Subcutaneous abdominal adipose tissue (tissue), 5 donors: ENCODE results near the gene KCNK7.

Experiments
- H3K27ac ChIP-seq: one replicate; pipeline ENCODE4 v1.7.0; 2013; ENCODE audit warnings: low read depth, mild to moderate bottlenecking, inconsistent platforms, low read length, moderate library complexity
- H3K27me3 ChIP-seq, 5 donors: one replicate each; pipeline ENCODE4 v1.7.0; 2013; ENCODE audit warnings: low read length in 5 of 5, inconsistent platforms in 1 of 5; ENCODE audit not compliant: control insufficient read depth in 5 of 5, insufficient read depth in 4 of 5
- H3K36me3 ChIP-seq, 5 donors: one replicate each; pipeline ENCODE4 v1.7.0; 2013; ENCODE audit warnings: low read length in 5 of 5; ENCODE audit not compliant: control insufficient read depth in 5 of 5, insufficient read depth in 5 of 5
- H3K4me1 ChIP-seq, 5 donors: one replicate each; pipeline ENCODE4 v1.7.0; 2013; ENCODE audit warnings: low read length in 5 of 5, mild to moderate bottlenecking in 3 of 5, moderate library complexity in 1 of 5; ENCODE audit not compliant: control insufficient read depth in 5 of 5, insufficient read depth in 5 of 5
- H3K4me3 ChIP-seq, 5 donors: one replicate each; pipeline ENCODE4 v1.7.0; 2013; ENCODE audit warnings: low read length in 5 of 5, low read depth in 1 of 5
- H3K9ac ChIP-seq, 5 donors: one replicate each; pipeline ENCODE4 v1.7.0; 2013; ENCODE audit warnings: low read length in 5 of 5, mild to moderate bottlenecking in 4 of 5, moderate library complexity in 3 of 5
- H3K9me3 ChIP-seq, 5 donors: one replicate each; pipeline ENCODE4 v1.7.0; 2013; ENCODE audit warnings: low read length in 5 of 5; ENCODE audit not compliant: control insufficient read depth in 5 of 5
- donor health status: healthy.
- donor health status: healthy.
- donor health status: healthy.
- donor health status: healthy.
- donor health status: healthy.

KCNK7 gene

GRCh38 chr11:65618763-65619162 lies 23.2 kb upstream of the KCNK7 start:
- Histone ChIP-seq H3K4me3 (no peak overlapping the region), H3K27me3 (no peaks in the 10 kb centered on the region), H3K9me3 (no peaks in the 10 kb centered on the region), H3K27ac (no peak overlapping the region), H3K4me1 (peaks cover 6 to 25% (median 15%) of the 10 kb centered on the region in 5 donors), H3K36me3 (peaks cover 0 to 65% (median 61%) of the 10 kb centered on the region in 5 donors), H3K9ac (no peak overlapping the region)

- no peaks in the 10 kb centered on the region for H3K9me3 ChIP-seq
- H3K36me3 ChIP-seq: peaks cover 0 to 59% (median 55%) of the 10 kb centered on the region in 5 donors
- H3K4me1 ChIP-seq: peaks cover 6 to 31% (median 20%) of the 10 kb centered on the region in 5 donors
- H3K4me3 ChIP-seq: no peak overlapping the region
- no peak overlapping the region for H3K27ac ChIP-seq
- H3K9ac ChIP-seq: no peak overlapping the region
- no peaks in the 10 kb centered on the region for H3K27me3 ChIP-seq
These were observed 22.6 kb upstream of the KCNK7 start for GRCh38 chr11:65617990-65618751.

GRCh38 chr11:65617136-65617850 lies 21.7 kb upstream of the KCNK7 start:
- Histone ChIP-seq H3K36me3 (peaks cover 0 to 60% (median 58%) of the 10 kb centered on the region in 5 donors), H3K27me3 (no peaks in the 10 kb centered on the region), H3K4me3 (peak overlapping the region in 3 of 5 donors; percentile 62 to 89 (median 84)), H3K9me3 (no peaks in the 10 kb centered on the region), H3K4me1 (peaks cover 7 to 39% (median 28%) of the 10 kb centered on the region in 5 donors), H3K9ac (peak overlapping the region in 3 of 5 donors; percentile 84 to 90 (median 86)), H3K27ac (no peak overlapping the region)

GRCh38 chr11:65616575-65617001 lies 21.0 kb upstream of the KCNK7 start:
- H3K36me3 ChIP-seq: peaks cover 0 to 59% (median 55%) of the 10 kb centered on the region in 5 donors
- H3K27ac ChIP-seq: peak overlapping the region; percentile 54
- no peaks in the 10 kb centered on the region for H3K27me3 ChIP-seq
- H3K9ac ChIP-seq: peak overlapping the region; percentile 59 to 90 (median 86)
- H3K9me3 ChIP-seq: no peaks in the 10 kb centered on the region
- H3K4me3 ChIP-seq: peak overlapping the region; percentile 62 to 89 (median 79)
- H3K4me1 ChIP-seq: peaks cover 10 to 46% (median 35%) of the 10 kb centered on the region in 5 donors

GRCh38 chr11:65615950-65616574 lies 20.5 kb upstream of the KCNK7 start:
- no peaks in the 10 kb centered on the region for H3K9me3 ChIP-seq
- H3K4me3 ChIP-seq: peak overlapping the region; percentile 62 to 89 (median 79)
- H3K36me3 ChIP-seq: peaks cover 0 to 55% (median 52%) of the 10 kb centered on the region in 5 donors
- H3K27me3 ChIP-seq: no peaks in the 10 kb centered on the region
- H3K4me1 ChIP-seq: peaks cover 10 to 52% (median 41%) of the 10 kb centered on the region in 5 donors
- peak overlapping the region; percentile 81 to 90 (median 86) for H3K9ac ChIP-seq
- peak overlapping the region; percentile 54 for H3K27ac ChIP-seq

DNA sequence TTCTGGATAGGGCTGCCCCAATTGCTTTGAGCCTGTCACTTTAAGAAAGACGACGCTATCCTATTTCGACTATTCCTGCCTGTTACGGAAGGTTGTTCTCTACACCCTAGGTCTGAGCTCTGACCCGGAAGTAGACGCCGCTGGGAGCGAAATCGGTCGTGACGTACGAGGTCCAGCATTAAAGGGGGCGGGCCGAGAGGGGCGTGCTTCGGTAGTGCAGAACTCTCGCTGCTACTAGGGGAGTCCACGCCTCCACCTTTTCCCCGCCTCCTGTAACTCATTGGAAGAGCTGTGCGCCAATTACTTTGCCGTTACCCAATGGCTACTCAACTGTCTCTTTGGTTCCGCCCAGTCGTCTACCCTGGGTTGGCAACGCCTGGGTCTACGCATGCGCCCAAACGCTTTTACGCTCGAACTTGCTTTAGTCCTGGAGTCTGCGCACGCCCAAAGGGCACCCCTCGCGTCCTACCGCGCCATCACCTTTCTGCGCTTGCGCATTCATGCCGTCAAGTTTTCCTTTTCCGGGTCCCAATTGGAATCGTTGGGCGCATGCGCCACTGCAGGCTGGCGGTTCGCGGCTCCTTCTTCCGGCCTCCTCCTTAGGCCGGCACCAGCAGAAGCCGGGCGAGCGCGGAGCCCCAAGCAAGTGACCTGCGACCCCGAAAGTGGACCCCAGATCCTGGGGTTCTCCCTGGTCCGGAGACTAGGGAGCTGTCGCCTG lies 19.8 kb upstream of the KCNK7 start, which contains the start of gene PCNX3:
Gene PCNX3 (plus strand): TSS at position 548 of the 721 bp plus-strand sequence. CDS start 536 bp downstream, outside the sequence.
- H3K9me3 ChIP-seq: no peaks in the 10 kb centered on the region
- peaks cover 10 to 58% (median 47%) of the 10 kb centered on the region in 5 donors for H3K4me1 ChIP-seq
- peaks cover 0 to 53% (median 45%) of the 10 kb centered on the region in 5 donors for H3K36me3 ChIP-seq
- peak within 1 kb of the TSS; percentile 82 to 90 (median 88) for H3K9ac ChIP-seq
- H3K27me3 ChIP-seq: no peaks in the 10 kb centered on the region
- peak within 1 kb of the TSS; percentile 91 for H3K27ac ChIP-seq
- peak within 1 kb of the TSS; percentile 79 to 98 (median 89) for H3K4me3 ChIP-seq

DNA sequence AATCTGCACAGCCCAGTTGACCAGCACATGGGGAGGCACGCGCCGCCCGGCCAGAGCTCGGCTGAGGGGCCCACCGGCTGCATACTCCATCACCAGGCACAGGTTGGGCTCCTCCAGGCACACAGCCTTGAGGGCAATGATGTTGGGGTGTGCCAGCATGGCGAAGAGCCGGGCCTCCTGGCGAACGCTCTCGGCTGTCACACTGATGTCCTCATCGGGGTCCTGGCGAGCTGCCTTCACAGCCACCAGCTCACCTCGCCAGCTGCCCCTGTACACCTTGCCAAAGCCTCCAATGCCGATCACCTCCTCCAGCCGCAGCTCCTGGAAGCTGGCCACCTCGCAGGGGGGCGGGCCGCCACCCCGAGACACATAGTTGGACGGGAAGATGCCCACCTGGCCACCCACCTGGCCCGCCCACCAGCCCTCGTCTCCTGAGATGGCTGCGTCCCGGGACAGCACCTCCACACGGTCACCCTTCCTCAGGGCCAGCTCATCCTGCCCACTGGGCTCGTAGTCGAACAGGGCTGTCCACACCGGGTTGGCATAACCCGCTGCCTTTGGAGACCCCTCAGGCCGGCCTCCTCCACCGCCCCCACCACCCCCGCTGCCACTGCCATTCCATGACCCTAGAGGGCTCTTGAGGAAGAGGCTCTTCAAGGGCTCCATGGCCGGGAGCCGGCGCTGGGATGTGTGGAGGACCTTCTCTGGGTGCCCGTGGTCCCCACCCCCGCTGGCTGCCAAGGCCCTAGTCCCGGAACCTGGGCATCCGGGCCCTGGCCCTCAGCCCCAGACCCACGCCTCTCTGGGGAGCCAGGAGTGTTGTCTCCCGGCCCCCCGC lies 17.7 kb upstream of the KCNK7 start:
- Histone ChIP-seq H3K4me1 (peaks cover 10 to 77% (median 63%) of the 10 kb centered on the region in 5 donors), H3K9me3 (no peaks in the 10 kb centered on the region), H3K4me3 (peak overlapping the region; percentile 66 to 95 (median 78)), H3K27me3 (no peaks in the 10 kb centered on the region), H3K27ac (peak overlapping the region; percentile 91), H3K9ac (peak overlapping the region in 4 of 5 donors; percentile 60 to 92 (median 90)), H3K36me3 (peaks cover 0 to 50% (median 30%) of the 10 kb centered on the region in 5 donors)

DNA sequence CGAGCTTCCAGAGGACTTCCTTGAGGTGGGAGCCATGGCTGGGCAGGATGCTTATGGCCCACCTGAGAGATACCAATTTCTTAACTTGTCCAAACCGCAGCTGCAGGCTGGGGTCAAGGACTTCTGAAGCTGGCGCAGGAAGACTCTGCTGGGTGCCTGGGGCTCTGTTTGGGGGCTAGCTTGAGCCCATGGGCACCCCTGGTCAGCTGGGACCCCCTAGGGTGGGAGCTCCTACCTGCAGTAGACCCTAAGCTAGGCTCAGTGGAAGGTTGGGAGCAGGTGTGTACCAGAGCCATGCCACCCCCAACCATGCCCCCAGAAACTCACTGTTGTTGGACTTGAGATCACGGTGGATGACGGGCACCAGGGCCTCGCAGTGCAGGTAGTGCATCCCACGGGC lies 17.1 kb upstream of the KCNK7 start:
- peak overlapping the region; percentile 66 to 95 (median 78) for H3K4me3 ChIP-seq
- H3K27ac ChIP-seq: peak overlapping the region; percentile 91
- H3K9ac ChIP-seq: peak overlapping the region; percentile 22 to 92 (median 68)
- H3K4me1 ChIP-seq: peaks cover 10 to 83% (median 69%) of the 10 kb centered on the region in 5 donors
- H3K36me3 ChIP-seq: peaks cover 0 to 50% (median 30%) of the 10 kb centered on the region in 5 donors
- no peaks in the 10 kb centered on the region for H3K9me3 ChIP-seq
- no peaks in the 10 kb centered on the region for H3K27me3 ChIP-seq
